T47D (cell line): ENCODE measurements around the gene MTCH2.
A peak's percentile ranks its signal among the peaks of the same experiment; 100 is the strongest.

ENCODE experiments used
- DNase-seq, 2 experiments: peaks; one replicate each; pipeline versions ENCODE4 v3.0.0 to v3.0.0-alpha.2; 2011 to 2012; ENCODE audit warnings: low read depth in 1 of 2, low spot score in 1 of 2
- JUND ChIP-seq: IDR thresholded peaks from 2 replicates; pipeline ENCODE4 v1.6.1; 2012; ENCODE audit warnings: low read depth
- in situ Hi-C: cut with HindIII; loops from 2 replicates; pipeline ENCODE4 v1.10.0; 2016; ENCODE audit warnings: low sequenced_read_pairs, low pct_unique_long_range_greater_than_20kb

Gene MTCH2

GRCh38 chr11:47620836-47621378 is 21.5 kb downstream of the MTCH2 start:
- in situ Hi-C loops = no loop called here
- DNase-seq = no peak
- no peak for TF ChIP-seq JUND

DNA sequence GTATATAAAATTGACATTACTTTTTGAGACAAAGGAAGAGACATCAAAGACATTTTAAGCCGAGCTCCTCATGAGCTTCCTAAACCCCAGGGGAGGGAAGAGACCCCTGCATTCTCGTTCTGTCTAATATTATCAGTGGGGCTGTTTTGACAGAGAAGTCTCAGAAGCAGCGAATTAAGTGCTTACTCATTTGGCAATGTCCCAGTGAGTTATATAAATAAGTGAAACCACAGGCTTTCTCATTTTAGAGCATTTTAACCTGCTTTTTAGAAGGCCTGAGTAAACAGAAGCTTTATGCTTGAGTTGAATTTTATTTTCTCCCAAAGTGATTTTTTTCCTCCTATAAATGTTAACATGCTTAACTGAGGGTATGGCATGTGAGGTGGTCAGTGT is 24.9 kb downstream of the MTCH2 start:
- DNase-seq = no peak
- in situ Hi-C loops = no loop called here

DNA sequence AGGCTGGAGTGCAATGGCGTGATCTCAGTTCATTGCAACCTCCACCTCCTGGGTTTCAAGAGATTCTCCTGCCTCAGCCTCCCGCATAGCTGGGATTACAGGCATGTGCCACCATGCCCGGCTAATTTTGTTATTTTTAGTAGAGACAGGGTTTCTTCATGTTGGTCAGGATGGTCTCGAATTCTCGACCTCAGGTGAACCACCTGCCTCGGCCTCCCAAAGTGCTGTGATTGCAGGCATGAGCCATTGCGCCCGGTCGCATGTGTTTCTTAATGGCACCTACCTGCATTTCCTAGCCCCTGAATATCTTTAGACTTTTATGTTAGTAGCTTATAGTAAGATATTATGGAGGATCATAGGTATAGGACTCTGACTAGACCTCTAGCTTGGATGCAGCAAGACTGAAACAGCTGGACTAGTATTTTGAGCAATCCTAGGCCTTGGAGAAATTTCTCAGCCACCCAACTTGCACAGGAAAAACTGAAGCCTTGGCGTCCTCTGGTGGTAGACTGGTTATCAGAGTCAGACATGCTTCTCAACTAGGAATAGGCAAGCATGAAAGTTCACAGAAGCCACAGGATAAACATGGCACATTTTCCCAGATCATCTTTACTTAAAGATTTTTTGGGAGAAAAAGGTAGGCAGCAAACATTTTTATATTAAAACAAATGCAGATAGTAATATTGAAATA is 25.5 kb downstream of the MTCH2 start:
- no peak for TF ChIP-seq JUND
- DNase-seq = peak in 1 of 2 experiments; percentile 78
- in situ Hi-C loops = no loop called here

More for the DNA sequence above, 24.9 kb downstream of the MTCH2 start:
- TF ChIP-seq JUND = no peak

DNA sequence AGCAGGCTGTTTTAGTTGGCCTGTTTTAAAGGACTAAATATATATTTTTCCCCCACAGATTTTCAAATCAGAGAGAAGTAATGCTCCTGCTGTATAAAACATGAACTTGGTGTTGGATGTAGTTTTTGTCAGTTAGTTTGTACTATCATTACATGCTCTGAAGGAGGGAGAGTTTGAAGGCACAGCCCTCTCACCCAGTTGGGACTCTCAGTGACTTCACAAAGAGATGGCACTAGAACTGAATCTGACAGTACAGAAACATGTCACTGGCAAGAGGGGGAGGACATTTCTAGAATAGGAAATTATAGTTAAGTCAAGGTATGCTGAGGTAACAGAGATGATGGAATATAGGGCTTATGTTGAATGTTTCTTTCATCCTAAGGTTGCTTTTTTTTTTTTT is 27.1 kb downstream of the MTCH2 start:
- TF ChIP-seq JUND = no peak
- in situ Hi-C loops = no loop called here
- DNase-seq = no peak

DNA sequence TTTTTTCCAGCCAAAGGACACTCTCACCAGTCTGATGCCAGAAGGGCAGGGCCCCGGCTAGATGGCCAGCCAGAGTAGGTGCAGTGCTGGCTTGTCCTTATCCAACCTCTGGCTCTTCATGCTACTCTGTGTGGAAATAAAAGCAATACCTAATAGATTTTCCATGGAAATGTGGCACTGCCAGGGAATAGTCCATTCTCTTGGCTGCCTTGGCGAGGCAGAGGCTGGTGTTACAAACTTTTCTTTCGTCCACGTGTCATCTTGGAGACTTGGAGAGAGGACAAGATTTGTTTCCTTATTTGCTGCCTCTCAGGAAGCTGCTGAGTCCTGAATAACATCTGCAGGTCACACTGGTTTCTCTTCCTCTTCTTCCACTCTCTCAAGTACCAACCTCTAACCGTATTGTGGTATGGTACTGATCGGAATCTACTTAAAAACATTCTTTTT is 31.0 kb downstream of the MTCH2 start:
- in situ Hi-C loops = no loop called here
- no peak for TF ChIP-seq JUND

DNA sequence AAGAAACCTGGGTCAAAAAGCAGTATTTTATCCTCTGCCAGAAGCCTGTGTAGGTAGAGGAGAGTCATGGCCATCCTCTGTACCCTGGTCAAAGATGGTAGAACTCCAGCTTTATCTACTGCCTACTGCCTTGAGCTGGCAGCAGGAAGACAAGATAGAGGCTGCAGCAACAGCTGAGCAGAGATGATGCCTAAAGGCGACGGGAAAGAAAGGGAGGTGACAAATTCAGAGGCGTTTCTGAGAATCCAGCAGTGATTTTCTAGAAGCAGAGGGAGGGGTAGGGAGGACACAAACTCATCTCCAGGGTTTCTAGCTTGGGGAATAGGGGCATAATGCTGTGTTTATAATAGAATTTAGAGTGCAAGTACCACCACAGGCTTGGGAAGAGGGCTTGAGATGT is 32.7 kb downstream of the MTCH2 start:
- no peak for TF ChIP-seq JUND
- no peak for DNase-seq
- in situ Hi-C loops = no loop called here

More for the DNA sequence above, 31.0 kb downstream of the MTCH2 start:
- no peak for DNase-seq

DNA sequence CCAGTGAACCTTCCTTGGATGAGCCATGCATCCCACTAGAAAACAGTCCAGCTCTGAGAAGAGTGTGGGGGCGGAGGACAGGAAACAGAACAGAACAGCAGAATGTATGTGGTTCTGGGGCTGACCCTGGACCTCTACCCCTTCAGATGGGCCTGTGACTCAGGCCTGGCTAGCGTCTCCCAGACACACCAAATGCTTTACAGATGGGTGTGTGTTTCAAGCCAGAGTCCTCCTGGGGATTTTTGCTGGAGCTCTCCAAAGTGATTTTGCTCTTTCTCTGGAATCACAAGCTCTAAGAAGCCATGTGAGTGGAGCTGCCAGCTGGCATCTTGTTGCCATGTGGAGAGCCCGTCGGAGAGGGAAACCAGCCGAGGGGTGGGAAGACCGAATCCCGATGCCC is 35.0 kb downstream of the MTCH2 start:
- no peak for TF ChIP-seq JUND
- in situ Hi-C loops = no loop called here

GRCh38 chr11:47606731-47607130 is 35.6 kb downstream of the MTCH2 start:
- in situ Hi-C loops = no loop called here

More for the DNA sequence above, 35.0 kb downstream of the MTCH2 start:
- DNase-seq = no peak

GRCh38 chr11:47605921-47606320 is 36.4 kb downstream of the MTCH2 start:
- in situ Hi-C loops = no loop called here
- TF ChIP-seq JUND = no peak
- DNase-seq = no peak

More at GRCh38 chr11:47606731-47607130, 35.6 kb downstream of the MTCH2 start:
- no peak for DNase-seq
- TF ChIP-seq JUND = no peak

GRCh38 chr11:47603295-47603694 is 39.1 kb downstream of the MTCH2 start:
- no peak for TF ChIP-seq JUND
- no peak for DNase-seq
- in situ Hi-C loops = no loop called here

- DNase-seq = peak in 1 of 2 experiments; percentile 20
- TF ChIP-seq JUND = no peak
These were observed 42.5 kb downstream of the MTCH2 start for GRCh38 chr11:47599902-47600301.

DNA sequence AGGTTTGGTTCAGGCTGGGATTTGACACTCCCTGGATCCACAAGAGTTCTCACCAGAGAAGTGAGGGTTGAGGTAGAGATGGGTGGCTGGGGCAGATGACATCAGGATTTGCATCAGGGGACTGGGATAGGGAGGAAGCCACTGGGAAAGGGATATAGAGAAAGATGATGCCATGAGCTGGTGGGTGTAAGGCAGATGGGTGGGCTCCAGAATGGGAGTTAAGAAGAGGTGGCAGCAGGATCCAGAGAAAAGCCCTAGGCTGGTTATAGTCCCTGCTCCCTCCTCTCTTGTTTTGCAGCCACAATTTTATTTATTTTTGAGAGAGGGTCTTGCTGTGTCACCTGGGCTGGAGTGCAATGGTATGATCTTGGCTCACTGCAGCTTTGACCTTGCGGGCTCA is 46.4 kb downstream of the MTCH2 start:
- in situ Hi-C loops = no loop called here
- no peak for DNase-seq
- TF ChIP-seq JUND = no peak

More at GRCh38 chr11:47599902-47600301, 42.5 kb downstream of the MTCH2 start:
- in situ Hi-C loops = no loop called here

DNA sequence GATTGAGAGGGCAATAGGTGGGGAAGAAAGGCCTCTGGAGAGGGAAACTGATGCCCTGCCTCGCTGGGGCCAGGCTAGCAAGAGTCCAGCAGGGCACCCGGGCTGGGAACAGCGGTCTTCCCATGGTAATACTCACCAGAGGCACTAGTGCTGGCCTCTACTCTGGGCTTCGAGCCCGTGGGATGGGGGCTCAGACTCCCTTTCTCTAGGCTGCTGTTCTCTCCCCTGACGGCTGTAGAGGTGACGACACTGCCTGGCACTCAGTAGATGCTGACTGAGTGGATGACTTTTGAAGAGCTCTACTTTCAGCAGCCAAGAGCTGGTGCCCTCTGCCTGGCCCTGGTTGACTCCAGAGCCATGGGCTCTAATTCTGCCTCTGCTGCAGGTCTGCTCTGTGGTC is 47.3 kb downstream of the MTCH2 start:
- no peak for TF ChIP-seq JUND
- in situ Hi-C loops = no loop called here
- no peak for DNase-seq
